Fibroblast of pulmonary artery (primary cell): ENCODE data around the gene HEMK1.

Experiments used
- DNase-seq: peaks from one replicate; pipeline ENCODE4 v3.0.0-alpha.2; 2010; ENCODE audit warnings: low read depth
- H3K4me3 ChIP-seq: replicated peaks from 2 replicates; pipeline ENCODE4 v1.5.1; 2011; ENCODE audit warnings: low read depth, mild to moderate bottlenecking, control low read depth, low read length, moderate library complexity
- TF ChIP-seq, protein P1 (sequence below): IDR thresholded peaks from 2 replicates; pipeline ENCODE4 v1.5.1; 2011; ENCODE audit warnings: mild to moderate bottlenecking, control low read depth, low read length, inconsistent platforms; ENCODE audit errors: missing control alignments

The HEMK1 gene

DNA sequence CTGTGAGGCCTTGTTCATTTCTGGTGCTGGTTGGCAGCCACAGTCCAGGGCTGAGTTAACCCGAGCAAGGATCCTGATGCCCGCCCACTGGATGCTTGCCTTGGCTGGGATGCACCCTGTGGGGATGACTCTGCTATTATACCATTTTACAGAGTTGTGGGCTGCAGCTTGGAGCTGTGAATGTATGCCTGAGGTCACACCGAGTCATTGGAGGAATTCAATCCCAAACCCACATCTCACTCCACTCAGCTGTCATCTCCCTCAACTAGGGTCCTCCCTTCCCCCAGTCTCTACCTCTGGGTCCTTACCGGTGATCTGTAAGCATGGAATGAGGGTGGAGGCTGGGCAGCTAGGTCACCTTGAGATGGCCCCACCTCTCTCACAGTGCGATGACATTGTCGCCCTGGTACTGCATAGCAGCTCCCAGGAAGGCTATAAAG lies 69.8 kb downstream of the HEMK1 start:
- DNase-seq = peak; percentile 14
- H3K4me3 ChIP-seq = no peak overlapping the region
- TF ChIP-seq, protein P1, sequence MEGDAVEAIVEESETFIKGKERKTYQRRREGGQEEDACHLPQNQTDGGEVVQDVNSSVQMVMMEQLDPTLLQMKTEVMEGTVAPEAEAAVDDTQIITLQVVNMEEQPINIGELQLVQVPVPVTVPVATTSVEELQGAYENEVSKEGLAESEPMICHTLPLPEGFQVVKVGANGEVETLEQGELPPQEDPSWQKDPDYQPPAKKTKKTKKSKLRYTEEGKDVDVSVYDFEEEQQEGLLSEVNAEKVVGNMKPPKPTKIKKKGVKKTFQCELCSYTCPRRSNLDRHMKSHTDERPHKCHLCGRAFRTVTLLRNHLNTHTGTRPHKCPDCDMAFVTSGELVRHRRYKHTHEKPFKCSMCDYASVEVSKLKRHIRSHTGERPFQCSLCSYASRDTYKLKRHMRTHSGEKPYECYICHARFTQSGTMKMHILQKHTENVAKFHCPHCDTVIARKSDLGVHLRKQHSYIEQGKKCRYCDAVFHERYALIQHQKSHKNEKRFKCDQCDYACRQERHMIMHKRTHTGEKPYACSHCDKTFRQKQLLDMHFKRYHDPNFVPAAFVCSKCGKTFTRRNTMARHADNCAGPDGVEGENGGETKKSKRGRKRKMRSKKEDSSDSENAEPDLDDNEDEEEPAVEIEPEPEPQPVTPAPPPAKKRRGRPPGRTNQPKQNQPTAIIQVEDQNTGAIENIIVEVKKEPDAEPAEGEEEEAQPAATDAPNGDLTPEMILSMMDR = no peak

- no peak for DNase-seq
- TF ChIP-seq, protein P1 = no peak
- no peak overlapping the region for H3K4me3 ChIP-seq
Measured at GRCh38 chr3:50642382-50642781, 73.1 kb downstream of the HEMK1 start.

DNA sequence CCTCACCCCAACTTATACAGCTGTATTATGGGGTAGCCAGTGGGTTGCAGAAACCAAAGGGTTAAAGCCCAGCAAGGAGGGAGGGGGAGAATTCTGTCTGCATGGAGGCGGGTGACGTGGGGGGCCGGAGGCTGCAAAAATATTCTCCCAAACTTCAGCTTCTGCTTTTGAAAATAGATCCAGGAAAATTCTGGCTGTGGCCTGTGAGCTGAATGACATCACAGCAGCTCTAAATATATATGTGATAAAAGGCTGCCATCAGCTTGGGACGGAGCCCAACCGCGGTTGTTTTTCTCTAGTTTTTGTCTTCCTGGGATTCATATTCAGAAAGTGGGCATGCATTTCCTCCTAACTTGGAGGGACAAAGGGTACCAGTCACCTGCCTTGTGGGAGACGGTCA lies 75.2 kb downstream of the HEMK1 start:
- TF ChIP-seq, protein P1 = no peak
- no peak overlapping the region for H3K4me3 ChIP-seq
- DNase-seq = no peak

- no peak for DNase-seq
- TF ChIP-seq, protein P1 = no peak
- H3K4me3 ChIP-seq = no peak overlapping the region
Measured at GRCh38 chr3:50645378-50645777, 76.1 kb downstream of the HEMK1 start.
